ENCODE results near the gene PDXP.

DNA sequence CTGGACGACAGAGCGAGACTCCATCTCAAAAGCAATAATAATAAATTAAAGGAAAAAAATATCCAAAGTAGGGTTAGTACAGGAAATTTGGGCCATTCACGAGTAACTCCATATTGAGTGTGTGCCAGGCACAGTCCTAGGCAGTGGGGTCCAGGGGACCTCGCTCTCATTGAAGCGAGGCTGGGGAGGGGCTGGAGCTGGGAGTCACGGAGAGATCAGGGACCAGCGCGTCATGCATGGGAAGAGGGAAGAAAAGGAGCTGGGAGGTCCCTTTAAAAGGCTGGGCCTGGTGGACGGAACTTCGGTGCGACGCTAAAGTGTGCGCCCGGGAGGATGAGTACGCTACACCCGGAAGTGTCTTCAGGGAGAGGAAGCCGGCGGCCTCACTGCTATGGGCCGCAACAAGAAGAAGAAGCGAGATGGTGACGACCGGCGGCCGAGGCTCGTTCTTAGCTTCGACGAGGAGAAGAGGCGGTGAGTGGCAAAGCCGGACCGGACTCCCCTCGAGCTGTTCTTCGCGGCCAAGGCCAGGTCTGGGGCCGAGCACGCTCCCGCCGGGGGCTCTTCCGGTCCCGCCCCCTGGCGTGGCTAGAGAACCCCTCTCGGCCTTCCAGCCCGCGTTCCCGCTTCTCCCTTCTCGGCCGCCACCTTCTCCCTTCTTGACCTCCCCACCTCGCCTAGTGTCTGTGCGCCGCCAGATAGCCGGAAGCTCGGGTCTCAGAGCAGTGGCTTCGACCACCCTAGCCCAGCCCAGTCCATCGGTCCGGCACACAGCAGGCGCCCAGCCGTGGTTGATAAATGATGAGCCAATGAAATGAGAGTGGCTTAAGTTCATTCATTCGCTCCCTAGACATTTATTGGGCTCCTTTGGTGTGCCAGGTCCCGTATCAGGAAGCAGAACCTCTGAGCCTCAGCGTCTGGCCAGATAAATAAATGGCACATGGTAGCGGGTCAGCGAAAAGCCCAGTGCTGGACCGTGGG, 27.8 kb downstream of the PDXP start, which contains the start of gene NOL12:
- TF ChIP-seq, protein P1, sequence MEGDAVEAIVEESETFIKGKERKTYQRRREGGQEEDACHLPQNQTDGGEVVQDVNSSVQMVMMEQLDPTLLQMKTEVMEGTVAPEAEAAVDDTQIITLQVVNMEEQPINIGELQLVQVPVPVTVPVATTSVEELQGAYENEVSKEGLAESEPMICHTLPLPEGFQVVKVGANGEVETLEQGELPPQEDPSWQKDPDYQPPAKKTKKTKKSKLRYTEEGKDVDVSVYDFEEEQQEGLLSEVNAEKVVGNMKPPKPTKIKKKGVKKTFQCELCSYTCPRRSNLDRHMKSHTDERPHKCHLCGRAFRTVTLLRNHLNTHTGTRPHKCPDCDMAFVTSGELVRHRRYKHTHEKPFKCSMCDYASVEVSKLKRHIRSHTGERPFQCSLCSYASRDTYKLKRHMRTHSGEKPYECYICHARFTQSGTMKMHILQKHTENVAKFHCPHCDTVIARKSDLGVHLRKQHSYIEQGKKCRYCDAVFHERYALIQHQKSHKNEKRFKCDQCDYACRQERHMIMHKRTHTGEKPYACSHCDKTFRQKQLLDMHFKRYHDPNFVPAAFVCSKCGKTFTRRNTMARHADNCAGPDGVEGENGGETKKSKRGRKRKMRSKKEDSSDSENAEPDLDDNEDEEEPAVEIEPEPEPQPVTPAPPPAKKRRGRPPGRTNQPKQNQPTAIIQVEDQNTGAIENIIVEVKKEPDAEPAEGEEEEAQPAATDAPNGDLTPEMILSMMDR (IDR thresholded peaks at IDR 0.05; ENCODE audit: poor library complexity, severe bottlenecking): no peak
- TF ChIP-seq EZH2 (IDR thresholded peaks at IDR 0.05; ENCODE audit: borderline replicate concordance, insufficient read depth, low read length, poor library complexity, severe bottlenecking): no peak
- TF ChIP-seq POLR2AphosphoS5 (IDR thresholded peaks at IDR 0.05): peak; percentile 86
- peak; percentile 24 for TF ChIP-seq RAD21 (conservative IDR thresholded peaks at IDR 0.05)
- TF ChIP-seq, protein P2, sequence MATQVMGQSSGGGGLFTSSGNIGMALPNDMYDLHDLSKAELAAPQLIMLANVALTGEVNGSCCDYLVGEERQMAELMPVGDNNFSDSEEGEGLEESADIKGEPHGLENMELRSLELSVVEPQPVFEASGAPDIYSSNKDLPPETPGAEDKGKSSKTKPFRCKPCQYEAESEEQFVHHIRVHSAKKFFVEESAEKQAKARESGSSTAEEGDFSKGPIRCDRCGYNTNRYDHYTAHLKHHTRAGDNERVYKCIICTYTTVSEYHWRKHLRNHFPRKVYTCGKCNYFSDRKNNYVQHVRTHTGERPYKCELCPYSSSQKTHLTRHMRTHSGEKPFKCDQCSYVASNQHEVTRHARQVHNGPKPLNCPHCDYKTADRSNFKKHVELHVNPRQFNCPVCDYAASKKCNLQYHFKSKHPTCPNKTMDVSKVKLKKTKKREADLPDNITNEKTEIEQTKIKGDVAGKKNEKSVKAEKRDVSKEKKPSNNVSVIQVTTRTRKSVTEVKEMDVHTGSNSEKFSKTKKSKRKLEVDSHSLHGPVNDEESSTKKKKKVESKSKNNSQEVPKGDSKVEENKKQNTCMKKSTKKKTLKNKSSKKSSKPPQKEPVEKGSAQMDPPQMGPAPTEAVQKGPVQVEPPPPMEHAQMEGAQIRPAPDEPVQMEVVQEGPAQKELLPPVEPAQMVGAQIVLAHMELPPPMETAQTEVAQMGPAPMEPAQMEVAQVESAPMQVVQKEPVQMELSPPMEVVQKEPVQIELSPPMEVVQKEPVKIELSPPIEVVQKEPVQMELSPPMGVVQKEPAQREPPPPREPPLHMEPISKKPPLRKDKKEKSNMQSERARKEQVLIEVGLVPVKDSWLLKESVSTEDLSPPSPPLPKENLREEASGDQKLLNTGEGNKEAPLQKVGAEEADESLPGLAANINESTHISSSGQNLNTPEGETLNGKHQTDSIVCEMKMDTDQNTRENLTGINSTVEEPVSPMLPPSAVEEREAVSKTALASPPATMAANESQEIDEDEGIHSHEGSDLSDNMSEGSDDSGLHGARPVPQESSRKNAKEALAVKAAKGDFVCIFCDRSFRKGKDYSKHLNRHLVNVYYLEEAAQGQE (IDR thresholded peaks at IDR 0.05; ENCODE audit: borderline replicate concordance): peak; percentile 40
- peak; percentile 41 for TF ChIP-seq EP300 (conservative IDR thresholded peaks at IDR 0.05; ENCODE audit: poor library complexity, severe bottlenecking)

Data from neural cell (in vitro differentiated cells).